ENCODE results near the gene REEP3.
"Not testable (repeated sequence)": the region's sequence is repeated elsewhere in the genome, so short reads cannot be mapped to it uniquely, and the experiment has no call there.

REEP3 gene

GRCh38 chr10:63633677-63634487 is 112.7 kb downstream of the REEP3 start:
- peak; percentile 66 for DNase-seq

DNA sequence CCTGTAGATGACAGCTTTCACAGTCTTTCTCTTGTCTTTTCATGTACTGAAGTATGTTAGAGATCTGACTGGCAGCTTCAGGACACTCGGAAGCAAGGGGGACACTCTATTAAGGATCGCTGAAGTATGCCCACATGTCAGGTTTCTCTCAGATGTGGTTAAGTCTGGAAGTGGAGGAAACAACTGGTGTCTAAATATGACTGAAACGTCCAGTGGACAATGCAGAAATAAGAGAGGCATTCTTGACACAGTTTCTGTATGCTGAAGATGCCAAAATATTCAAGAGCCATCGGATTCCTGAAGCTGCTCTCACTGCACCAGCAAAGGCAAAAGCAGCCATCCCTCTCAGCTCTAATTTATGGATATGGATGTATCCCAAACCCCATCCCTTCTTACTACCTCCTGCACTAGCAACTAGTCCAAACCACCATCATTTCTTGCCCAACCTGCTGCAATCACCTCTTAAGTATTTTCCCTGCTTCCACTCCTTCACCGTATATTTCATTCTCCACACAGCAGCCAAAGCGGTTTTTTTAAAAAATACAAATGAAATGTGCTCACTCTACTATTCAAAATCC is 113.4 kb downstream of the REEP3 start:
- no peak for DNase-seq

- no peak for DNase-seq
Measured at GRCh38 chr10:63636812-63637211, 115.6 kb downstream of the REEP3 start.

DNA sequence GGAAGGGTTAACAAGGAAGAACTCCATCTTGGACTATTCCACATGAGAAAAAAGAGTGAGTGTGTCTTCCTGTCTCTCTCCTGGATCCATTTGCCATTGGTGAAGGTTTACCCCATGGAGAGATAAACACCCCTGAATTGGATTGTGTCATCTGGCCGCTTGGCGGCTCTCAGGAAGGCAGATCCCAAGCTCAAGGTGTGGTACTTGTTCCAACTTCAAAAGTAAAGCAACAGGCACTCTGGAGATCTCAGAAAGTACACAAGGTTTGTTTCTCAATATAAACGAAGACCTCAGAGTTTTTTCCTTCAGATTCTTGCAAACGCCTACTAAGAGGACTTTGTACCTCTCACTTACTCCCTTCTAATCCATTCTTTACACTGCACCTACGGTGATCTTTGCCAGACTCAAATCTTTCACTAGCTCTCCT is 116.7 kb downstream of the REEP3 start:
- no peak for DNase-seq

DNA sequence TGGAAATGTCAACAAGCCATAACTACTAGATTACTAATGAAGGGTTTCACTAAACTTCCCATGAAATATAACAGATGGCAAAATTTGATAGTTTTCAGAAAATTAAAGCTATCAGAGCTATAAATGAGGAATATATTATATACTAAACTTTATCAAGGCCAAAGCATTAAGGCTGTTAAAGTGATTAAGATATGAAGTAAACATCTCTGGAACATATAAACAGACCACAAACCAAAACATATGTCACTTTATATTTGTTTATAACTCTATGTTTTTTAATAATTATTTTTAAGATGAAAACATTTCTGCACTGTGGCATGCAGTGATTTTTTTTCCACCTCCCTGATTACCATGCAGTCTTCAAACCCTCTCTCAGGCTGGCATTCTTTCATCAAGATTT is 120.2 kb downstream of the REEP3 start:
- no peak for DNase-seq

DNA sequence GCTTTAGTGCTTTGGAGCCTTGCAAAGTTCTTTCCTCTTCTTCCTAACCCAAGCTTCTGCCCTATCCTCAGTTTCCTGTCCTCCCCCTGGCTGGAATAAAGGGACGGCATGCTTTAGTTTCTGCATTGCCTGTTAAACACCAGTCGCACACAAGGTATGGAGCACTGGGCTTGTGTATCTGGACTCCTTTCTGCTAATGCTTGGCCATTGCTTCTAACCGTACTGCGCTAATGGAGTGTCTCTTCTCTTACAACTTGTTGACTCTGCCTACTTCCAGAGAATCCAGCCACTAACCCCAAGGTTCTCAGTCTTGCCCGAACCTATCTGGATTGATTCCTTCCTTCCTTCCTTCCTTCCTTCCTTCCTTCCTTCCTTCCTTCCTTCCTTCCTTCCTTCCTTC is 120.6 kb downstream of the REEP3 start:
- no peak for DNase-seq

- no peak for DNase-seq
Measured at GRCh38 chr10:63642808-63643207, 121.6 kb downstream of the REEP3 start.

DNA sequence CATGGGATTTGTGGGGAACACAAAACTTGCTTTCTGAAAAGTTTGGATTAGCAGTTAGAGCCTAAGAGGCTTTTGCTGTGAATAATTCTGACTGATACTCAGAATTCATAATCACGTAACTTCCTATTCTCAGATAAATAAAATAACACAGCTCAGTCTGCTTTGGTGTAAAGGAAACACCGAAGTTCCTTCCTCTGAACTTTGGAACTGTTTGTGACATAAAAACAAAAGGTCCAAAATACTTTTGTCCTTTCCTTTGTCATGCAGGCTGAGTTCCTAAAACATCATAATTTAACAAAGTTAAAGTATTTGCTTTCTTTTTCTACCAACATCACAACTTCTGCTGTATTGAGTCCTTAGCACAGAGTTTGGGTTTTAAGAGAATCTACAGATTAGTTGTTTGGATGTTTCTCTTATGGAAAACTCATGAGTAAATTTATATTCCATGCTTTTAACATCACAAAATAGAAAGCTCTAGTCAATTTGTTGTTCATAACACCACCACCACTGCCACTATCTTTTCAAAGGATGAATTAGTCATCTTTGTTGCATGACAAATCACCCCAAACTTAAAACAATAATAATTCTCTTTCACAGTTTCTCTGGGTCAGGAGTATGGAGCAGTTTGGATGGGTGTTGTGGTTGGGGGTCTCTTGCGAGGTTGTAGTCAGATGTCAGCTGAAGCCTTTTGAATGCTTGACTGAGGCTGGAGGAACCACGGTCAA is 123.4 kb downstream of the REEP3 start:
- no peak for DNase-seq

DNA sequence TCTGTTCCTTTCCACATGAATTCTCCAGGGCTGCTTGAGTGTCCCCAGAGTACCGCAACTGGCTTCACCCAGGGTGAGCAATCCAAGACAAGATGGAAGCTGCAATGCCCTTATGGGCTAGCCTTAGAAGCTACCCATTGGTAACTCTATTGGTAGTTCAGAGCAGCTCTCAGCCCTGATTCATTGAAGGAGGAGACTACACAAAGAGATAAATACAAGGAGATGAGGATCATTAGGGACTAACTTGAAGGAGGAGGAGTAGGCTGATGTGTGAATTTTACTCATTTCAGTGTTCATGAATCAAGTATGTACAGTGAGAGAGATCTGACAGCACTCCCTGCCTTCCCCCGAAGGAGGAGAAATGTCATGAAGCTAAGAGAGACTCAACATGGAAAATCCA is 124.0 kb downstream of the REEP3 start:
- DNase-seq = no peak

- DNase-seq = no peak
Measured at GRCh38 chr10:63646491-63646890, 125.3 kb downstream of the REEP3 start.

- no peak for DNase-seq
Measured at GRCh38 chr10:63651864-63652263, 130.7 kb downstream of the REEP3 start.

GRCh38 chr10:63653747-63654146 is 132.5 kb downstream of the REEP3 start:
- DNase-seq = no peak

DNA sequence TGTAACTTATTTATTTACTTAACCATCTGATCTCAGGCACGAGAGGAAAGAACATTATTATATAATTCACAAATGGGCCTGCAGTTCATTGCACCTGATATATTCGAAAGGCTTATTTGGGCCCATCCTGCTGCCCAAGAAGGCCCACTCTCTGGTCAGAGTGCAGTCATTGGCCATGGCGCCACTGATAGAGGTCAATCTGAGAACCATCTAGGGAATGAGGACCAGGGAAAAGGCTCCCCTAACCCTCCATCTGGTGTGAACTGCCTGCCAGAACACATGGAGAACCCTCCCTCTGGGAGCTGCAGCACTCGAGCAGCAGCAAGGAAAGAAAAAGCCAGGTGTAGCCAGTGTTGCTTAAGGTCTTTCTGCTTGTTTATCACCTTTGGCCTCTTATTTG is 136.6 kb downstream of the REEP3 start:
- peak; percentile 63 for DNase-seq

DNA sequence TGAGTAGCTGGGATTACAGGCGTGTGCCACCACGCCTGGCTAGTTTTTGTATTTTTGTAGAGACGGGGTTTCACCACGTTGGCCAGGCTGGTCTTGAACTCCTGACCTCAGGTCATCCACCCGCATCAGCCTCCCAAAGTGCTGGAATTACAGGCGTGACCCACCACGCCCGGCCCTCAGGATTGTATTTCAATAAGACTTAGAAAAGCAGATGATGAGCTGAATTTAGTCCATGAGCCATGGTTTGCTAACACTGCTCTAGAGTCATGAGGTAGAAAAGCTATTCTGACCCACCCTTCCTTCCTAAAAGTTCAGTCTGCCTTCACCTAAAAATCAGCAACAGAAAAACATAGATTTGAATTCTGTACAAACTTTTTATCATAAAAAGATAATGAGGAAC is 139.7 kb downstream of the REEP3 start:
- not testable (repeated sequence) for DNase-seq

GRCh38 chr10:63661347-63661746 is 140.1 kb downstream of the REEP3 start:
- DNase-seq = no peak

- no peak for DNase-seq
Measured at GRCh38 chr10:63664341-63664885, 143.2 kb downstream of the REEP3 start.

DNA sequence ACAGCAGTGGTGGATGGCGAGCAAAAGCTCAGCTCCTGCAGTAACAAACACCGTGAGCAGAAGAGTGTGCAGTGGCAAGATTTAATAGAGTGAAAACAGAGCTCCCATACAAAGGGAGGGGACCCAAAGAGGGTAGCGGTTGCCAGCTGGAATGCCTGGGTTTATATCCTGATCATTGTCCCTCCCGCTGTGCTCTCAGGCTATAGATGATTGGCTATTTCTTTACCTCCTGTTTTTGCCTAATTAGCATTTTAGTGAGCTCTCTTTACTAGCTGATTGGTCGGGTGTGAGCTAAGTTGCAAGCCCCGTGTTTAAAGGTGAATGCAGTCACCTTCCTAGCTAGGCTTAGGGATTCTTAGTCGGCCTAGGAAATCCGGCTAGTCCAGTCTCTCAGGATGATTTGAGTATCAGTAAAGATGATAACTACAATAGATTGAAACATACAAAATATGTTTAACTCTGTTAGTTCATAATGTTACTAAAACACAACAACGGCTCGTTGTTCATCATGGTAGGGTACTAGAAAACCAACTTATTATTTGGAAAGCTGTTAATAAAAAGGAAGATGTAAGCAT is 143.9 kb downstream of the REEP3 start:
- not testable (repeated sequence) for DNase-seq

DNA sequence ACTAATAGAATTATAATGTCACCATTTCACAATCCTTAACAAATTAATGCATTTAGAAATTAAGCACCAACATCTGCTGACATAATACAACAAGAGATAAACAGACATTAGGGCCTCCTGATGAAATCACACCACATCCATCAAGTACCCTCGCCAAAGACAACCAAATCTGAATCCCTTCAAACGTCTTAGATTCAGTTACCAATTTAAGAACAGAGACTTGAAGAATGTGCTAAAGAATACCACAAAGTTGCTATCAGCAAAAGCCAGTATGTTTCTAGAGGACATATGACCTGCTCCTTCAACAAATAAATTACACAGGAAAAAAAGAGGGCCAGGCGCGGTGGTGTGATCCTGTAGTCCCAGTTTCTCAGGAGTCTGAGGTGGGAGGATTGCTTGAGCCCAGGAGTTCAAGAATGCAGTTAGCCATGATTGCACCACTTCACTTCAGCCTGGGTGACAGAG is 144.5 kb downstream of the REEP3 start:
- DNase-seq = no peak

DNA sequence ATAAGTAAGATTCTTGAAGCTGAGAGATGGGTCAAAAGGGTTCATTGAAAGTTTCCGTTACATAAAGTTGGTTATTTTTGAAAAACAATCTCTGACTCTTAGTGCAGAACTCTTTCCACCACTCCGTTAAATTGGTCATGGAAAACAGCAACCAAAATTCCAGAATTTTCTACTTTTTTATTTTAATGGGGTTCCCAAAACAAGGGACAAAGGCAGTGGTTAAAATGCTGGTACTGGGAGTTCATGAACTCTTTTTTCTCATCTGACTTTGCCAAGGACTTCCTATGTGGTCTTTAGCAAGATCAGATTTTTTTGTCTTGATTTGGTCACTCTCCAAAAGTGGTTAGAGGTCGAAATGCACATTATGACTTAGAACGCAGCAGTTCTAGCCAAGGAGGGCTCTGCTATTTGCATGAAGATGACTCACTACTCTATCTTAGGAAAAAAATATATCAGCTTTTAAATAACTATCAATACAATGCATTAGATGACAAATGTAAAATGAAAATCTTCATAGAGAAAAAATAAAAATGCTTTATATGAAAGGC is 145.7 kb downstream of the REEP3 start:
- no peak for DNase-seq

GRCh38 chr10:63667596-63668480 is 146.6 kb downstream of the REEP3 start:
- DNase-seq = no peak

DNA sequence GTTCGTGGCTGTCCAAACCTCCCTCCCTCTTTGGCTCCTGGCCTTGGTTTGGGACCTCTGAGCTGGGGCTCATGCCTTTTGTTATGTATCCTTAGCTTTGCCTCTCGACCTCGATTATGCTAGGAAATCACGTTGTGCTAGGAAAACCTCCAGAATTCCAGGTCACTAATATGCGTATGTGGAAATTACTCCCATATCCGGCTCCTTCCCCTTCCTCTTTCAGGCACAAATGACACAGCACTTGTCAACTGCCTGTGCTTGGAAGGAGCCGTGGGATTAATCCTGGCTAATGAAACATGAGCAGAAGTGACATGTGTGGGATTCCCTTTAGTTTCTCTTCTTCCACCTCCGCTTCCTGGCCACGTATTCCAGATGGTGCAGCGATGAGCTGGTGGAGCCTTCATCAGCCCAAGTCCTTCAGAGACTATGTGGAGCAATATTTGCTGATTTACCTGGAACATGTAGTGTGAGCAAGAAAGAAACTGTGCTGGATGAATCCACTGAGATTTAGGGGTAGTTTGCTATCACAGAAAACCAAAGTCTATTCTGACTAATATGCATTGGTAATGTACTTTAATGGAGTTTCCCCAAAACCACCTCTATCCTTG is 149.2 kb downstream of the REEP3 start:
- no peak for DNase-seq
